RPMI8226 (cell line): ENCODE data around the gene MRGPRE.
A peak's percentile ranks its signal among the peaks of the same experiment; 100 is the strongest.

ENCODE experiments used
- DNase-seq: peaks from one replicate; pipeline ENCODE4 v3.0.0-alpha.2; 2015

The MRGPRE gene

DNA sequence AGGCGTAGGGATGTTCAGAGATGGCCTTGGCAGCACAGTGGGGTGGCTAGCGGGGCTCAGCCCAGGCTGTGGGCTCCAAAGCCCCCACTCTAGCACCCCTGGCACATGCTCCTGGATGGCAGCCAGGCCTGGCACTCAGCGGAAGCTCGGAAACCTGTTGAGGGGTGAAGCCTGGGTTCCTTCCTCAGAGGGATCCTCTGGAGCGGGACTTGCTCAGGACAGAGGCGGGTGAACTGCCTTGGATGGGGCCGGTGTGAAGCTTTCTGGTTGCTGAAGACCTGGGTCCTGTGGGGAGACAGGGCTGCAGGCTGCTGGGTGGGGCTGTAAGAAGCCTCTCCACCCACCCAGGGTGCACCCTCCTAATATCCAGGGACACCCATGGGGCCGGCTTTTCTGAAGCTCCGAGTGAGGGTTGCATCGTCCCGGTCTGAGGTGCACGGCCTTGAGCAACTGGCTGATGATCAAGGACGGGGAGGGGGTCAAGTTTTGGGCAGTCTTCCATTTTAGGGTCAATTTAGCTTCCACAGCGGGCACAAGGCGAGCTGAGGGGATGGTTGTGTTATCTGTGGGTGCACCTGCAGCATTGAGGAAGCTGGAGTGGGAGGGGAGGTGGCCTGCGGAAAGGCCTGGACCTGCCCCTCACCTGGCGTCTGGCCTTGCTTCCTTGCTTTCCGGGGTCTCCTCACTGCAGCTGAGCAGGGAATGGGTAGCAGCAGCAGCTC, 5.2 kb downstream of the MRGPRE start:
- DNase-seq = no peak

DNA sequence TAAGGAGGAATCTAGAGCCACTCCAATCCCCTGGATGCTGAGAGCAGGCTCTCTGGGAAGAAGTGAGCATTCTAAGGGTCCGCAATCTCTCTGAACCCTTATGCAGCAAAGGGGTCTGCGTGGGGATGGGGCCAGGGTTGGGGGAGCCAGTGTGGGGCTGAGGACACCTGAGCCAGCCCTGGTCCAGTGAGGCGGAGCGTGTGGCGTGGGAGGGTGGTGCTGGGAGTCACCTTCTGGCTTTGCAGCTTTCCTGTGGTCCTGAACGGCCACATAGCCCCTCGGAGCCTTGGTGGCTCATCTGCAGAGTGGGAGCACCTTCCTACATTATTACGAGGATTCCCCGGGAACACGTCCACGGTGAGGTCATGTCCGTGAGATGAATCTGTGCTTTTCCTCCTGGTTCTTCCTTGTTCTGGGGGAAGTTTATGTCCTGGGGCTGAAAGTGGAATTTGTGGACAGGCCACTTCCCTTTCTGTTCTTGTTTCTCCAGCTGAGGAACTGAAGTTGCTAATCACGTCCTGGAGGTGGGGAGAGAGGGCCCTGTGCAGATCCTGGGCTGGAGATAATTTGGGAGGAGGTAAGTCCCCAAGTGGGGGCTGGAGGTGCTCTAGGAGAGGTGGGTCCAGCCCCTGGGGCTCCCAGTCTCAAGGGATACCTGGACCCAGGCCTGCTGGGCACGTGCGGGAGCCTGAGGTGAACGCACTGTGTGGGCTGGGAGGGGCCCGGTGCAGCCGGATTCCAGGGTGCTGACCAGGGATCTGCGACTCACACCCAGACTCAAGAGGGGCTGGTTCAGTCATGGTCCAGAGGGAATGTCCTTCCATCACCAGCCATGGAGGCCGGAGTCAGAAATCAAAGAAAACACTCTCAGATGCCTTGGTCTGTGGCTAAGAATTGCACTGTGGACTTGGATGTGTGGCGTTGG, 6.1 kb downstream of the MRGPRE start:
- DNase-seq = no peak

DNA sequence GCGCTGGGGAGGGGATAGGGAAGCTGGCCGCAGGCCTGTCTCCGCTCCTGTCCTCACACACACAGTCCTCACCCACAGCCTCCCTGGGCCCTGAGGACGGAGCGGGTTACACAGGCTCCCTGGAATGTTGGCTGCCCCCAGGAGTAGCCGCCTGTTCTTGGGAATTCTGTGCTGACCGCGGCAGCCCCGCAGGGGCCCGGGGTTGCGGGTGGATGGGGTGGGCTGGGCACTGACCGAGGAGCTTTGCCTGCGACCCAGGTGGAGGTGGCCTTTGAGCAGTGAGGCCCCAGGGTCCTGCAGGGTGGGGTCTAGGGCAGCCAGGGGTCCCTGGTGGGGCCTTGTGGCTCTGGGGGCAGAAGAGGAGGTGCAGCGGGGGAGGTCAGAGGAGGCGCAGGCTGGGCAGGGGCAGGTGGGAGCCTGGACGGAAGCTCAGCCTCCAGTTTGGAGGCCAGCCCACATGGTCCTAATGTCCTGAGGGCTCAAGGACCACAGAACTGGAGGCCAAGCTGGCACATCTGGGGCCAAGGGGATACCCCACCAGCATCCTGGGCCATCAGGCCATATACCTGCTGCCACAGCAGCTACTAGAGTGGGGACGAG, 7.0 kb downstream of the MRGPRE start:
- no peak for DNase-seq

DNA sequence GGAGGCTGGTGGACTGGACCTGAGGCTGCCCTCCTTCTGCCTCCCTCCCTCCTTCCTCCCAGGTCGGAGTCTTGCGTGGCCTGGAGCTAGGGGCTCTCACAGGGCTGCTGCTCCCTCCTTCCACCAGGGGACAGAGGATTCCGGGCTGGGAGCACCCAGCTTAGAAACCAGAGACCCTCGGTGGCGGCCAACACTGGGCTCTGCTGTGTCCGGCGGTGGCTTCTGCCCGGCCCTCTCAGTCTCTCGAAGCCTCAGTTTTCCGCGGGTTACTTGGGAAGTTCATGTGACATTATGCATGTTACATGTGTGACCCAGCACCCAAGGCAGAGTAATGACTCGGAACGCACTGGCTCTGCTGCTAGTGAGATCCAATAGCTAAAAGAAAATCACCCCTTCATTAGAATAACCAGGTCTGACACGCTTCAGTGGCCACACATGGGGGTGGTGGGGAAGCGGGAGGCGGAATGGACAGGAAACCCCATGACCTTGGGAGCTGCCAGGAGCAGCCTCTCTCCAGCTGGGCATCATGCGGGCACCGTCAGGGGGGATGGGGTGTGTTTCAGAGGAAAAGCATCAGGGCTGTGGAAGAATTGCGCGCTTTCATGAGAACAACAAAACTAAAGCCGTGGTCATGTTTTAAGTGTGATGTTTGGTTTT, 7.7 kb downstream of the MRGPRE start:
- DNase-seq = no peak

DNA sequence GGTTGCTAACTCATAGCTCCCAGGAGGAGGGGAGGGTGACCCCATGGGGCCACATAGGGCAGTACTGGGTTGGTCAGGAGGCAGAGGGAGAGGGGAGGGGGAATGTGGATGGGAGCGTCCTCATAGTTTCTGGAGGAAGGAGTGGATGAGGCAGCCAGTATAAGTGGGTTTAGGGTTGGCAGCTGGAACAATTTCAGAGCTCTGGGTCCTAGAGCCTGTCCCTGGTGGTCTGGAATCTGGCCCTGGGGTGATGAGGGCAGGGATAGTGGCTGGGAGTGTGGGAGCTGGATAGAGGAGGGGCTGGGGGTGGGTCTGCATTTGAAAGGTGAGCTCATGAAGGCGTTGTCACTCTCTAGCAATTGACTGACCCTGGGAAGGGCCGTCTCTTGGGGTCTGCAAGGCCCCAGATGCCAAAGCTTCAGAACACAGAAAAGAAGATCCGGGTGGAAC, 8.3 kb downstream of the MRGPRE start:
- no peak for DNase-seq

DNA sequence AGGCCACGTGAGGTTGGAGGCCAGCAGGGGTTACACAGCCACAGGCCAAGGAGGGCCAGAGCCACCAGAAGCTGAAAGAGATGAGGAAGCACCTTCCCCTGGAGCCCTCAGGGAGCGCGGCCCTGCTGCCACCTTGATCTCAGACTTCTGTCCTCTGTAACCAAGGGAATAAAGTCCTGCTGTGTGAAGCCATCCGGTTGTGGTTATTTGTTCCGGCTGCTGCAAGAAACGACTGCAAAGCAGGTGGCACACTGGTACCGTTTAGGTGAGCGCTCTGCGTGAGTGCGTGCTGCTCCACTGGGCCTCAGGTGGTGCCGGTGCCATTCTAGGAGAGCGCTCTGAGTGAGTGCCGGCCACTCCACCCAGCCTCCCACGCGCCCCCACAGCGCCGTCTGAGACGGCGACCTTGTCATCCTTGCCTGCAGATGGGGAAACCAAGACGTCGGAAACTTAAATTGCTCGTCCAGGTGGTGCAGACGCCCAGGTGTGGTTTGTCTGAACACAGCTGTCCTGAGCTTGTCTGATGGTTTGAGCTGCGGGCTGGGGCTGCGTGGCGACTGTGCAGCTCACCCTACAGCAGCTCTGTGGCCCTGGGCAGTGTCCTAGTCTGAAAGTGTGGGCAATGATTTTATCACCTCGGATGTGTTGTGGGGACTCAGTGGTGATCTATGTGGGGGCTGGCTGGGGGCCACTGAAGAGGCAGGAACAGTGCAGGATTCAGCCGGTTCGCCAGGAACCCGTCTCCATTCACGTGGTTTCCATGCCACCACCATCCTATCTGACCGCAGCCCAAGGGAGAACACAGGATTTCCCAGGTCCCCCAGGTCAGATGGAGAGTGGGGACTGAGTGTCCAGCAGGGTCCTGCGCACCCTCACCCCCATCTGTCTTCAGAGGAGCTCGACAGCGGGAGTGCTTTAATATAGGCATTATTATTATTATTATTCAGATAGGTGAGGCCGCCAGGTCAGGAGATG, 9.0 kb downstream of the MRGPRE start:
- peak; percentile 80 for DNase-seq

DNA sequence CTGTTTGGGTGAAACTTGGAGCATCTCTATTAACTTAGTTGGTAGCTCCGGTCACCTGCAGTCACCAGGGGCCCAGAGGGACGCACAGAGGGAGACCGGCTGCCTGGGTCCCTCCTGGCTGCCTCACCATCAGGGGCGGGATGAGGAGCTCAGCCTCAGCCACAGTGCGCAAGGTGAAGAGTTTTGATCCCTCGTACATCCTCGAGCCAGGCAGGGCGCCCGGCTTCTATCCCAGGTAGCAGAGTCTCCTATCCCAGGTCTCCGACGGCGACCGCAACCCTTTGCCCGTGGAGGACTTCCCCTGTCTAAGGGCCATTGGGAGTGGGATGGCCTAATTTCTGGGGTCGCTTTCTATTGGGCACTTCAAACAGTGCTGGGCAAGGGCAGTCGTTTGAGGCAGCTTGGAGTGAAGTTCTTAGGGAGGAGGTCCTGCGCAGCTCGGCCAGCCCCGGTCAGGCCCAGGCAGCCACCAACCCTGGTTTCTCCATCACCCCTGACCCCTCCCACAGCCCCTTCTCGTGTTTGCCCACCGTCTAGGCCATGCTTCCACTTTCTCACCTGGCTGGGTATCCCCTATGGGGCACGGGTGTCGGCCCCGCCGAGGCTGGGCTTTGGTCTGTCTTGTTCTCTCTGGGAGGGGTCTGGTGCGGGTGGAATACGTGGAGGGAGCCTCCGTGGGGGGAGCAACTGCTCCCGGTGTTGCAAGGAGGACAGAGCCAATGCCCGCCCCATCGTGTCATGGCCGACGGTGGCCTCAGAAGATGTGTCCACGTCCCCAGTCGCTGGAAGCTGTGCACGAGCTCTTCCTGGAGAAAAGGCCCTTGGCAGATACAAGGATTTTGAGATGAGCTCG, 10.0 kb downstream of the MRGPRE start:
- DNase-seq = no peak

DNA sequence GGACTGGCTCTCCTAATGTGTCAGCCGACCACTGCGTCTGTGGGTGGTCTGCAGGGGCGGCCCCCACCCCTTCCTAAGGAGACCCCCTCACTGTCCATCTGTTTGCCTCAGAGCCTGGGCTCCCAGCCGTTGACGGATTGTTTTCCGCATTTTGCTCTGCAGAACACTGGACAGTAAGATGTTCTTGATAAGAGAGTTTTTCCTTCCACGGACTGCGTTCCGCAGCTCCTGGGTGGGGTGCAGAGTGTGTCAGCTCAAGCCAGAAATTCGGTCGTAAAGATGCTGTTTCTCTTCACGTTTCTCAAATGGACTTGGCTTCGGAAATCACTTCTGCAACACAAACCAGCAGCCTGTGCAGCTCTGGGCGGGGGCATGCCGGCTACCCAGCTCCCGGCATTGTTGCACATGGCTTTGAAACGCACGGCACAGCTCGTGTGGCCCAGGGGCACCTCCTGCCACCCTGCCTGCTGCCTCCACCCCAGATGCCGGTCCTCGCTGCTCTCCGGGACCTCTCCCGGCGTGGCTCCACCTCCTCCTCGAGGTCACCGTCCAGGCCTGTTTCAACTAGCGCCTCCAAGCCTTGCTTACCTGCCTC, 10.7 kb downstream of the MRGPRE start:
- DNase-seq = no peak

DNA sequence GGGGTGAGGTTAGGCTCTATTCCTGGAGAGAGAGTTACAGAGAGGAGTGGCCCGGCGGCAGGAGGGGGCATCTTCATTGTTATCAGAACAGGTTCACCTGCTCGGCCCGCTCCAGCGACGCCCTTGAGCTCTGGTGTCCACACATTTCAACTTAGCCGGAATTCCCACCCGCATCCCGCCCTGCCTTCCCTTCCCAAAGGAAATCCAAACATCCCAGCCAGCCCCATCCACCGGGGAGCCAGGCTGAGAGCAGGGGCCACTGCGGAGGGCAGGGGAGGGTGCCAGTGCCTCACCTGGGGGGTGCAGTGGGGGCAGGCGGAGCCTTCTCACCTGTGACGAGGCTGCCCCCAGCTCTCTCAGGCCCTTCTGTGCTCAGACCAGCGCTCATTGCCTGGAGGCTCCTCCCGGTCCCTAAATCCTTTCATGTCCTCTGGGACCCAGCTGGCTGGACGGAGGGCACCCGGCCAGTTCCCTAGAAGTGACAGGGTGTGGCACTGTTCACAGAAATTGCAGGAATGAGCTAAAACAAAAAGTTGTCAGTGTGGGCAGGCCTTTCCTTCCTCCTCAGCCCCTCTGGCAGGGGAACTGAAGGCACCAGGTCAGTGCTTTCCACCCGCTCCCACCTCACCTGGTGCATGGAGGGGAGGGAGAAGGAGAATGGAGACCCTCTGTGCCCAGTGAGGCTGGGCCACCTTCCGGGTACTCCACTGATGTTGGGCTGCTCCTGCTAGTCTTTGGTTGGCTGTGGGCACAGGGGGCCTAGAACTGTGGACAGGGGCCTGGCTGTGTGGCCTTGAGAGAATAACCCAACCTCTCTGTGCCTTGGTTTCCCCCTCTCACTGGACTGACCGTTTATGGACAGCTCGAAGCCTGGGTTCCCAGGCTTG, 11.5 kb downstream of the MRGPRE start:
- DNase-seq = no peak

DNA sequence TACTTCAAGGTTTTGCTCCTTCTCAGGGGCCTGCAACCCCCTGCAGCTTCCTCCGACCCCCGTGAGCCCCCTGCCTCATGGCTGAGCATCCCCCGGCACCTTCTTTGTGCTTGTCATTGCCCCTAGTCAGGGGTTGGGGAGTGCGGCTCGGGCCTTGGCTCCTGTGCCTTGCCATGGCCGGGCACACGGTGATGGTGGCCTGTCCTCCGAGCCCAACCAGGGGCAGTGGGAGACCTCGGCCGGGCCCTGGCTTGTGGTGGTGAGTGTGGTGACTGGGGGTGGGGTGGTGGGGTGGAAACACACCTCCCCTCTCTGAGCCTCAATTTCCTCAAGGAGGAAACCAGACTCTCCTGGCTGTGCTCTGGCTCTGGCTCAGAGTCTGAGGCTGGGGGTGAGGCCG, 12.1 kb downstream of the MRGPRE start:
- DNase-seq = no peak

DNA sequence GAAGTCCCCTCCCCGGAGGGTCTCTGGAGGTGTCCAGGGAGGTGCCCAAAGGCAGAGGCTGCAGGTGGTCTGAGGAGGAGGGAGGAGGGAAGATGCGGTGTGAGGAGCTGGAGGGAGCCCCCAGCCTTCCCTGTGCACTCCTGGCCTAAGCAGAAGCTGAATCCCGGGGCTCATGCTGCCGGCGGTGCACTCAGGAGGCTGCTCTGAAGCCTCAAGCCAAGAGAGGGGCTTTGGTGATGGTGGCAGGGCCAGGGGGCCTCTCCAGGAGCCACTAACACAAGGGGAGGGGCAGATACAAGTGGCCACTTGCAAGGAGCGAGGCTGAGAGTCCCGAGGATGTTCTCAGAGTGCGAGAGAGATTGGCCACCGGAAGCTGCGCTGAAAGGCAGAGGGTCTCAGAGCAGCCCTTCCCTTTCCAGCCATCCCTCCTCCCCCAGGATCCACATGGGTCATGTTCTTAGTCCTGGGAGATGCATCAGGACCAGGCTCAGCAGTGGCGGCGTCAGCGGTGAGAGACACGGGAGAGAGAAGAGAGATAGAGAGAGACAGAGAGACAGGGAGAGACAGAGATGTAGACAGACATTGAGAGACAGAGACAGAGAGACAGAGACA, 12.8 kb downstream of the MRGPRE start:
- peak; percentile 0 for DNase-seq

DNA sequence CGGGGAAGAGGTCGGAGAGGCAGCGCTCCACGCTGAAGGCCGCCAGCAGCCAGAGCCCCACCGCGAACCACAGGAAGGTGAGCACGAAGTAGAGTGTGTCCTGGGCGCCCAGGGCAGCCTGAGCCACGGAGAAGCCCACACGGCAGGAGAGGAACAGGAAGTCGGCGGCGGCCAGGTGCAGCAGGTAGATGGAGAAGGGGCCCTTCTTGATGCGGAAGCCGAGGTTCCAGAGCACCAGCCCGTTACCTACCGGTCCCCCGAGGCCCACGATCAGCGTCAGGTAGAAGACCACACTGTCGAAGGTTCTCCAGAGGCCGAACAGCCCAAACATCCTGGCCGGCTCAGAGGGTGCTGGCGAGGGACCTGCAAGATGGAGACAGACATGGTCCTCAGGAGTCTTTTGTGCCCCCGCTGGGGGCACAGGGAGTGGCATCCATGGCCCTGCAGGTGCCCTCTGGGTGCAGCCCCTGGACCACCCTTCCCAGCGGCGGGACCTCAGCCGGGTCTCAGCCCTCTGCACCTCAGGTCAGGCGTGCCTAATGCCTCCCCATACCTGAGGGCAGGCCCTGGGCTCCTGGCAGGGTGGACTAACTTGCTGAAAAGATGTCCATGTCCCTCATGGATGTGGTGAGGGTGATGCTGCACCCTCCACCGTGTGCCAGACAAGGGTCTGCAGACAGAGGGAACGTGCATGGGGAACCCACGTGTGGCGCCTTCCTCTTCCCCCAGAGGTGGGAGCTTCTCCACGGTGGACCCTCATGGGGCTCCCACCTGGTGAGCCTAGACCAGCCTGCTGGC, 13.5 kb downstream of the MRGPRE start, which contains the start of gene MRGPRG:
Gene MRGPRG (minus strand): TSS at position 331 of the 798 bp plus-strand sequence. CDS start 0 bp downstream, at position 331.
- no peak for DNase-seq

DNA sequence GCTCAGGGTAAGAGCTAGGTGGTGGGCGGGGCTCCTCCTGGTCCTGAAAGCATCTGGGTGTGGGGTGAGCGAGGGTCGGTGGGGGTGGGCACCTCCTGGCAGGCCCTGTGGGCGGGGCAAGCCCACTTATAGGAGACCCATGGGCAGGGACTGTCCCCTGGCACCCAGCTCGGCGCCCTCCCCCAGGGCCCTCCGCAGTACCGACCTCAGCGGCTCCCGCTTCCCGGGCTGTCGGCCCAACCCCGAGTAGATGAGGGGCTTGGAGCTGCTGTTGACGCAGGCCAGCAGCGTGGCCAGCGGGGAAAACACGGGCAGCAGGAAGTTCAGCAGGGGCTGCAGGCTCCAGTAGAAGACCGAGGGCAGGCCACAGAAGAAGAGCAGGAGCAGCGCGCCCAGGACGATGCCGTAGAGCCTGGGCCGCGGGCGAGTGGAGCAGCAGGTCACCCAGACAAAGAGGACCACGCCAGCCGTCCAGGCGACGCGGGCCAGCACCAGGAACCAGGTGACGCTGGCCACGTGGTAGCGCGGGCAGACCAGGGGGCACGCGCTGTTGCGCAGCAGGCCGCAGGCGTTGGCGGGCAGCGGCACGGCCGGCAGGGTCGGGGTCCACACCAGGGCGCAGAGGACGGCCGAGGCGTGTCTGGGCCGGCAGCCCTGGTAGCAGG, 14.3 kb downstream of the MRGPRE start:
- no peak for DNase-seq

DNA sequence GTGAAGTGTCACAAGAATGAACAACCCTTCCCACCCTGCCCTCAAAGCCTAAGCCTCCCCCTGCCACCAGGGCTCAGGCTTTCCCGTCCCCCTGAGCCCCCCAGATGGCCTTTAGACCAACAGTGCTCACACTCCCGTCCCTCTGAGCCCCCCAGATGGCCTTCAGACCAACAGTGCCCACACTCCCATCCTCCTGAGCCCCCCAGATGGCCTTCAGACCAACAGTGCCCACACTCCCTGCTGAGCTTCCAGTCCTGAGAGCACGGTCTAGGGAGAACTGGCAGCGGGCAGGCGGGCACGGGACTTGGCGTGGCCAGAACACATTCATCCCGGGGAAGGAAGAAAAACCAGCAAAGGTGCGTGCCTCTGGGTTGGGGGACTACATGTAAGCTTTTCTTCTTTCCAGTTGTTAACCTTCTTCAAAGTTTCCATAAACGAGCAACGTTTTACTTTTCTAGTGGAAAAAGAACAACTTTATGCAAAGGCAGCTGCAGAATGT, 16.1 kb downstream of the MRGPRE start:
- DNase-seq = no peak

DNA sequence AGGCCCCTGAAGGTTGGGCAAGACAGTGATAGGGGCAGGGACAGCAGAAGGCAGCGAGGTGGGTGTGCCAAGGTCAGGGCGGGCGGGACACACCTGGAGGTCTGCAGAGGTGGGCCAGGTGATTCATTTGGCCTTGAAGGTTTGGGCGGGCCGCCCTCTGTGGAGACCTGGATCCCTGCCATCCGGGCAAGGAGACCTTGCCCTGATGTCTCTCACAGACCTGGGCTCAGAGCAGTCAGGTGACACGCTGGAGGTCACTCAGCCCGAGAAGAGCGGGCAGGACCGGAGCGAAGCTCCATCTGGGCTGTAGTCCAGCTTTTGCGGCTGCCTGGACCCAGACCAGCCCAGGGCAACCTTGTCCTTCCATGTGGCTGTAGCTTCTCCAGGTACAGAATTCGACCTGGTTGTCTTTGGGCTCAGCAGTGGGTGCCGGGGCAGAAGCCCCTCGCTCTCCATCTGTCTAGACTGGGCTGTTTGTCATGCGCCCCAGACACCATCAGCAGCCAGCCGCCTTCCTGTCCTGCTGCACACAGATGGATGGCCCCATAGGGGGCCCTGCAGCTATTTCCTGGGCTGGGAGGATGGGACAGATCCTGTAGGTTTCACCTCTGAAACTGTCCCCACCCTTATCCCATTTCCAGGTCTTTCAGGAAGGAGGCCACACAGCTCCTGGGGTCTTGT, 16.7 kb downstream of the MRGPRE start:
- no peak for DNase-seq

DNA sequence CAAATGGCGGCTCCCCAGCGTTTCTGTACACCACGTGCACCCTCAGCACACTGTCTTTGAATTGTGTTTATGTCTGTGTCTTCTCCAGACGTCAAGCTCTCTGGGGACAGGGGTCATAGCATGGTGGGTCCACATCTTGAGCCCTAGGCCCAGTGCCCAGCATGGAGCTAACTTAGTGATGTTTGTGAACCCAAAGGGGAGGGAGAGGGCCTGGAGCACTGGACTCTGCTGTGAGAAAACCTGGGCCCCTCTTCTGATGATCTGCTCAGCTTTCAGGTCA, 17.9 kb downstream of the MRGPRE start:
- DNase-seq = no peak
